GM12801 (cell line): ENCODE results near the gene MLLT1.

Source experiments
- CTCF ChIP-seq: IDR thresholded peaks from one replicate; pipeline ENCODE4 v1.5.1; 2011; ENCODE audit warnings: control low read depth; ENCODE audit not compliant: insufficient read length; ENCODE audit errors: extremely low read depth

The MLLT1 gene

GRCh38 chr19:6226012-6226411 is 53.8 kb downstream of the MLLT1 start:
- no peak for TF ChIP-seq CTCF

- TF ChIP-seq CTCF, result no peak
These were observed 54.4 kb downstream of the MLLT1 start for GRCh38 chr19:6225232-6225865.

GRCh38 chr19:6224308-6224675 is 55.5 kb downstream of the MLLT1 start:
- no peak for TF ChIP-seq CTCF

GRCh38 chr19:6223461-6224307 is 56.1 kb downstream of the MLLT1 start:
- TF ChIP-seq CTCF, result no peak

GRCh38 chr19:6222884-6223283 is 56.9 kb downstream of the MLLT1 start:
- TF ChIP-seq CTCF, result no peak

- no peak for TF ChIP-seq CTCF
These were observed 57.7 kb downstream of the MLLT1 start for GRCh38 chr19:6221878-6222746.
